Hepatocyte (in vitro differentiated cells): ENCODE data around the gene GTF3C2. TPM values are rescaled to one million over a fixed set of nuclear protein-coding genes. Genes with fewer than 3 reads are reported as not detected.
"Not testable (repeated sequence)": the region's sequence is repeated elsewhere in the genome, so short reads cannot be mapped to it uniquely, and the experiment has no call there.

Source experiments
- DNase-seq: peaks from one replicate; pipeline ENCODE4 v3.0.0-alpha.2; 2016; ENCODE audit warnings: low spot score
- H2AFZ ChIP-seq: fragments of 200-600 bp; sonication (generic); 2 replicates; pipeline ENCODE4 v1.6.0; 2016; ENCODE audit warnings: antibody characterized with exemption, mild to moderate bottlenecking
- H3K27ac ChIP-seq: fragments of 200-600 bp; sonication (generic); 2 replicates; pipeline ENCODE4 v1.5.1; 2016; ENCODE audit warnings: mild to moderate bottlenecking
- H3K27me3 ChIP-seq: fragments of 200-600 bp; sonication (generic); 2 replicates; pipeline ENCODE4 v1.6.1; 2016
- H3K36me3 ChIP-seq: fragments of 200-600 bp; sonication (generic); replicated peaks from 2 replicates; pipeline ENCODE4 v1.5.1; 2016; ENCODE audit warnings: low read depth; ENCODE audit not compliant: insufficient read depth
- H3K4me1 ChIP-seq: fragments of 200-600 bp; sonication (generic); 2 replicates; pipeline ENCODE4 v1.5.1; 2016; ENCODE audit warnings: mild to moderate bottlenecking, moderate library complexity; ENCODE audit not compliant: insufficient read depth
- H3K4me2 ChIP-seq: fragments of 200-600 bp; sonication (generic); 2 replicates; pipeline ENCODE4 v1.6.0; 2016
- H3K4me3 ChIP-seq: fragments of 200-600 bp; sonication (generic); 2 replicates; pipeline ENCODE4 v1.5.1; 2016; ENCODE audit warnings: mild to moderate bottlenecking
- H3K79me2 ChIP-seq: fragments of 200-600 bp; sonication (generic); 2 replicates; pipeline ENCODE4 v1.6.0; 2017; ENCODE audit warnings: mild to moderate bottlenecking
- H3K9me2 ChIP-seq: fragments of 200-600 bp; sonication (generic); replicated peaks from 2 replicates; pipeline ENCODE4 v1.6.0; 2017; ENCODE audit warnings: mild to moderate bottlenecking; ENCODE audit not compliant: insufficient read depth
- H3K9me3 ChIP-seq: fragments of 200-600 bp; sonication (generic); 2 replicates; pipeline ENCODE4 v1.5.1; 2016; ENCODE audit warnings: low read depth, mild to moderate bottlenecking
- H4K20me1 ChIP-seq: fragments of 200-600 bp; sonication (generic); 2 replicates; pipeline ENCODE4 v1.6.0; 2016; ENCODE audit warnings: mild to moderate bottlenecking; ENCODE audit not compliant: insufficient read depth, poor library complexity, severe bottlenecking
- CTCF ChIP-seq: fragments of 200-600 bp; sonication (generic); IDR thresholded peaks from 2 replicates; pipeline ENCODE4 v1.5.1; 2016; ENCODE audit warnings: antibody characterized with exemption, mild to moderate bottlenecking; ENCODE audit not compliant: poor library complexity
- EZH2 ChIP-seq: fragments of 200-600 bp; sonication (generic); IDR thresholded peaks from 2 replicates; pipeline ENCODE4 v1.6.1; 2016; ENCODE audit warnings: antibody characterized with exemption, mild to moderate bottlenecking, borderline replicate concordance
- EZH2phosphoT487 ChIP-seq: fragments of 200-600 bp; sonication (generic); IDR thresholded peaks from one replicate; pipeline ENCODE4 v1.6.1; 2018; ENCODE audit warnings: antibody characterized with exemption, mild to moderate bottlenecking, low read depth, moderate library complexity; ENCODE audit not compliant: unreplicated experiment, severe bottlenecking
- WGBS: methylation state at CpG from one replicate; pipeline ENCODE4 v1.1.6; 2016; ENCODE audit warnings: low lambda C conversion rate; ENCODE audit errors: missing lambda C conversion rate; 5-methylcytosine and 5-hydroxymethylcytosine counted together
- polyA plus RNA-seq: library from polyadenylated mRNA; unstranded; fragments of >200 nt; fragmentation: Nextera tagmentation; extraction: Ambion mirVana; gene quantifications from 2 replicates; pipeline ENCODE4 v1.2.1, GENCODE V29; 2016
- total RNA-seq: library from RNA; depleted of rRNA; stranded (reverse); fragments of >200 nt; gene quantifications from 2 replicates; pipeline ENCODE4 v1.2.3, GENCODE V29; 2014

The GTF3C2 gene
- total and polyA plus RNA-seq, 2 experiments from 2014 or later = 46.8 to 51.3 TPM

GRCh38 chr2:27322766-27323595, 33.6 kb downstream of the GTF3C2 start, which contains the start of gene MPV17:
TSS of gene MPV17 (minus strand) at chr2:27323097. CDS start at chr2:27322517, 580 bp downstream.
- DNase-seq = peak; percentile 98
- Histone ChIP-seq H3K9me3 (no peaks in the 10 kb centered on the region), H3K79me2 (peaks cover 8% of the 10 kb centered on the region), H3K36me3 (no peaks in the 10 kb centered on the region), H3K9me2 (no peaks in the 10 kb centered on the region), H2AFZ (peak within 1 kb of the TSS; percentile 79), H3K27me3 (no peaks in the 10 kb centered on the region), H3K27ac (peak within 1 kb of the TSS; percentile 99), H4K20me1 (no peaks in the 10 kb centered on the region), H3K4me2 (peak within 1 kb of the TSS; percentile 94), H3K4me1 (peaks cover 21% of the 10 kb centered on the region), H3K4me3 (peak within 1 kb of the TSS; percentile 86)
- no peak for TF ChIP-seq EZH2
- TF ChIP-seq EZH2phosphoT487 = no peak
- no peak for TF ChIP-seq CTCF
- 3% methylated on average over 39 of the region's 39 CpGs for WGBS

GRCh38 chr2:27322301-27322765, 34.2 kb downstream of the GTF3C2 start:
- Histone ChIP-seq H3K4me2 (peak overlapping the region; percentile 94), H3K9me3 (no peaks in the 10 kb centered on the region), H3K79me2 (peaks cover 8% of the 10 kb centered on the region), H4K20me1 (no peaks in the 10 kb centered on the region), H3K36me3 (no peaks in the 10 kb centered on the region), H3K4me1 (peaks cover 21% of the 10 kb centered on the region), H3K9me2 (no peaks in the 10 kb centered on the region), H3K27me3 (no peaks in the 10 kb centered on the region), H3K27ac (peak overlapping the region; percentile 99), H2AFZ (peak overlapping the region; percentile 60), H3K4me3 (peak overlapping the region; percentile 69)
- TF ChIP-seq EZH2phosphoT487 (no peak), EZH2 (no peak), CTCF (no peak)
- peak; percentile 44 for DNase-seq
- WGBS = 18% methylated on average over 9 of the region's 10 CpGs

DNA sequence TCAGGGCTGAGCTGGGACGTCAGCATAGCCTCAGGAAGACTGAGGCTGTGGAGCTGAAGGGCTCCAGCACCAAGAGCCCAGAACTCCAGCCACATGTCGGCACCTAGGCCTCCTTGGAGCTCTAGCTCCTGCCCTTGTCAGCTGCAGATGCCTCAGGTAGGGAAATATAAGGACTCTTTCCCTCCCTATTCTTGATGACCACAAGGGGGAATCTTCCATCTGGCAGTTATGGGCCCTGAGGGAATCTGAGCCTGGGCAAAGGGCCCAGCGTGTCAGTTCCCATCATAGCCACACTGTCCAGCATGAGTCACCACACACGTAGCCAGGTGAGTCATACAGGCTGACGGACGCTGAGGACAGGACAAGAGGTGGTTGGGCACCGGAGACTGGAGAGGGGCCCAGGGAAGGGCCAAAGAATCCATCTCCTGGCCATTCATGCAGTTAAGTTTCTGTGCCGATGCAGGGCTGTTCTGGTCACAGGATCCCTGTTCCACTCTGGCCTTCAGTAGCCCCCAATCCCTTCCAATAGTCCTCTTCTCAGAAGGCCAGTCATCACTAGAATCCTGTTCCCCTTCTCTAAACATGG, 35.5 kb downstream of the GTF3C2 start:
- Histone ChIP-seq H3K9me3 (no peaks in the 10 kb centered on the region), H3K9me2 (no peaks in the 10 kb centered on the region), H2AFZ (no peak overlapping the region), H3K27ac (peak overlapping the region; percentile 99), H3K4me2 (peak overlapping the region; percentile 94), H3K4me1 (peaks cover 21% of the 10 kb centered on the region), H3K4me3 (no peak overlapping the region), H3K79me2 (peaks cover 8% of the 10 kb centered on the region), H3K27me3 (no peaks in the 10 kb centered on the region), H3K36me3 (no peaks in the 10 kb centered on the region), H4K20me1 (no peaks in the 10 kb centered on the region)
- peak; percentile 94 for DNase-seq
- 37% methylated on average over 8 of the region's 8 CpGs for WGBS
- TF ChIP-seq EZH2 = no peak
- TF ChIP-seq EZH2phosphoT487 = no peak
- peak; percentile 47 for TF ChIP-seq CTCF

DNA sequence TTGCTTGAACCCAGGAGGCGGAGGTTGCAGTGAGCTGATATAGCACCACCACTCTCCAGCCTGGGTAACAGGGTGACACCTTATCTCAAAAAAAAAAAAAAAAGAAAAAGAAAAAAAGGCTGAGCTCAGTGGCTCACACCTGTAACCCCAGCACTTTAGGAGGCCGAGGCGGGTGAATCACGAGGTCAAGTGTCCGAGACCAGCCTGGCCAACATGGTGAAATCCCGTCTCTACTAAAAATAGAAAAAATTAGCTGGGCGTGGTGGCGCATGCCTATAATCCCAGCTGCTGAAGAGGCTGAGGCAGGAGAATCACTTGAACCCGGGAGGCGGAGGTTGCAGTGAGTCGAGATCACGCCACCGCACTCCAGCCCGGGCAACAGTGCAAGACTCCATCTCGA, 36.7 kb downstream of the GTF3C2 start:
- not testable (repeated sequence) for H3K36me3 ChIP-seq, H3K27me3 ChIP-seq, H3K4me2 ChIP-seq, H3K4me3 ChIP-seq, H4K20me1 ChIP-seq, DNase-seq, H3K9me3 ChIP-seq, H2AFZ ChIP-seq, H3K79me2 ChIP-seq, H3K27ac ChIP-seq, H3K9me2 ChIP-seq
- peaks cover 21% of the 10 kb centered on the region for H3K4me1 ChIP-seq
- over 99% methylated on average over 15 of the region's 15 CpGs for WGBS
